ENCODE measurements around the gene ESYT2. TPM values are rescaled to one million over a fixed set of nuclear protein-coding genes. Genes with fewer than 3 reads are reported as not detected.

ESYT2 gene
- total RNA-seq, 1 experiment from 2014 or later, result 68.2 TPM

DNA sequence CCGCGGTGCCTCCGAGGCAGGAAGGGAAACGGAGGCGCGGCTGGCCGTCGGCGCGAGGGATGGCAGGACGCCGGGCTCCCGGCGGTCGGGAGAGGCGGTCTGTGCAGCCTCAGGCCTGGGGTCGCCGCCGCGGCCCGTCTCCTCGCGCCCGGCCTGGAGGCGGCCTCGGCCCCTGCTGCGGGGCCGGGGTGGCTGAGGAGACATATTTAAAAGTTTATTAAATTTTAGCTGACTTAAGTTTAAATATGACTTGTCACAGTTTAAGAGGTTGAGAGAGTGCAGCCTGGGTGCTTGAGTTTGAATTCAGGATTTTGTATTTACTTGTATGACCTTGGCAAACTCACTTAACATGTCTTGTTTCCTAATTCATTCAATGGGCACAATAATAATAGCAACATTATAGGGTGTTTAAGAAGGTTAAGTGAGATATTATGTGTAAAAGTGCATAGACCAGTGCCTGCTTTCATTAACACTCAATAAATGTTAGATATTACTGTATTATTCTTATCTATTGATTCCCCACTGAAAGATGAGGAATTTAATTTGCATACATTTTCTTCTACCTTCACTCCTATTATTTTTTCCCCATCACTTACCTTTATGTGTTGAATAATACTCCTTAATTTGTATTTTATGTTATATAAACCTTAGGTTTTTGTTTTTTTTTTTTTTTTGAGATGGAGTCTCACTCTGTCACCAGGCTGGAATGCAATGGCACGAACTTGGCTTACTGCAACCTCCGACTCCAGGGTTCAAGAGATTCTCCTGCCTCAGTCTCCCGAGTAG, 27.8 kb upstream of the ESYT2 start:
- ATAC-seq, result peak; percentile 48
- H3K4me3 ChIP-seq (replicated peaks in 1 of 2; ENCODE audit: low read depth in 1 of 2, low read length in 2 of 2), result peak overlapping the region; percentile 75 to 79
- TF ChIP-seq ZFX (IDR thresholded peaks at IDR 0.05), result peak; percentile 87
- TF ChIP-seq, protein P1, sequence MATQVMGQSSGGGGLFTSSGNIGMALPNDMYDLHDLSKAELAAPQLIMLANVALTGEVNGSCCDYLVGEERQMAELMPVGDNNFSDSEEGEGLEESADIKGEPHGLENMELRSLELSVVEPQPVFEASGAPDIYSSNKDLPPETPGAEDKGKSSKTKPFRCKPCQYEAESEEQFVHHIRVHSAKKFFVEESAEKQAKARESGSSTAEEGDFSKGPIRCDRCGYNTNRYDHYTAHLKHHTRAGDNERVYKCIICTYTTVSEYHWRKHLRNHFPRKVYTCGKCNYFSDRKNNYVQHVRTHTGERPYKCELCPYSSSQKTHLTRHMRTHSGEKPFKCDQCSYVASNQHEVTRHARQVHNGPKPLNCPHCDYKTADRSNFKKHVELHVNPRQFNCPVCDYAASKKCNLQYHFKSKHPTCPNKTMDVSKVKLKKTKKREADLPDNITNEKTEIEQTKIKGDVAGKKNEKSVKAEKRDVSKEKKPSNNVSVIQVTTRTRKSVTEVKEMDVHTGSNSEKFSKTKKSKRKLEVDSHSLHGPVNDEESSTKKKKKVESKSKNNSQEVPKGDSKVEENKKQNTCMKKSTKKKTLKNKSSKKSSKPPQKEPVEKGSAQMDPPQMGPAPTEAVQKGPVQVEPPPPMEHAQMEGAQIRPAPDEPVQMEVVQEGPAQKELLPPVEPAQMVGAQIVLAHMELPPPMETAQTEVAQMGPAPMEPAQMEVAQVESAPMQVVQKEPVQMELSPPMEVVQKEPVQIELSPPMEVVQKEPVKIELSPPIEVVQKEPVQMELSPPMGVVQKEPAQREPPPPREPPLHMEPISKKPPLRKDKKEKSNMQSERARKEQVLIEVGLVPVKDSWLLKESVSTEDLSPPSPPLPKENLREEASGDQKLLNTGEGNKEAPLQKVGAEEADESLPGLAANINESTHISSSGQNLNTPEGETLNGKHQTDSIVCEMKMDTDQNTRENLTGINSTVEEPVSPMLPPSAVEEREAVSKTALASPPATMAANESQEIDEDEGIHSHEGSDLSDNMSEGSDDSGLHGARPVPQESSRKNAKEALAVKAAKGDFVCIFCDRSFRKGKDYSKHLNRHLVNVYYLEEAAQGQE (IDR thresholded peaks at IDR 0.05; ENCODE audit: low read depth), result no peak
- TF ChIP-seq EGR1 (IDR thresholded peaks at IDR 0.05; ENCODE audit: low read depth), result no peak
- no peaks in the 10 kb centered on the region for H3K36me3 ChIP-seq (ENCODE audit: control insufficient read depth in 1 of 2, insufficient read depth in 2 of 2, low read length in 2 of 2)
- POLR2A ChIA-PET, result no interaction called here
- peak overlapping the region; percentile 80 for H3K27ac ChIP-seq (ENCODE audit: low read depth, low read length)
- no peaks in the 10 kb centered on the region for H4K20me1 ChIP-seq (ENCODE audit: insufficient read depth)
- BruUV-seq (replicated peaks), result TSS peak; percentile 48
- H3K9me2 ChIP-seq (ENCODE audit: insufficient read depth), result no peaks in the 10 kb centered on the region
- H2AFZ ChIP-seq (ENCODE audit: low read depth, low read length, poor library complexity, severe bottlenecking), result no peak overlapping the region
- RAD21 ChIA-PET (ENCODE audit: low non-redundant PET in 1 of 2, low total read pairs in 2 of 2, uncharacterized antibody in 2 of 2, unreplicated experiment in 2 of 2), result no interaction called here
- H3K79me2 ChIP-seq (ENCODE audit: insufficient read depth, low read length), result peaks cover 8% of the 10 kb centered on the region; the same call in 1 of the 2 replicates
- CTCF ChIA-PET, result no interaction called here
- intact Hi-C loops (cut with micrococcal nuclease), result loop anchor here (1.0 kb wide), 2 partner anchors 27 to 39 kb away; no protein-coding TSS in a partner anchor
- peak overlapping the region; percentile 73 for H3K9ac ChIP-seq (ENCODE audit: low read length)
- no peaks in the 10 kb centered on the region for H3K9me3 ChIP-seq (ENCODE audit: control insufficient read depth in 1 of 2, insufficient read depth in 1 of 2, low read depth in 1 of 2, low read length in 2 of 2)
- H3K27me3 ChIP-seq (ENCODE audit: insufficient read depth, low read length), result no peaks in the 10 kb centered on the region
- H3K4me1 ChIP-seq (ENCODE audit: control insufficient read depth in 1 of 2, insufficient read depth in 2 of 2, low read length in 2 of 2), result peaks cover 18 to 28% of the 10 kb centered on the region in 2 experiments
- no peak for DNase-seq (ENCODE audit: low read depth, low spot score)
- H3K4me2 ChIP-seq (ENCODE audit: low read length), result peak overlapping the region; percentile 78

DNA sequence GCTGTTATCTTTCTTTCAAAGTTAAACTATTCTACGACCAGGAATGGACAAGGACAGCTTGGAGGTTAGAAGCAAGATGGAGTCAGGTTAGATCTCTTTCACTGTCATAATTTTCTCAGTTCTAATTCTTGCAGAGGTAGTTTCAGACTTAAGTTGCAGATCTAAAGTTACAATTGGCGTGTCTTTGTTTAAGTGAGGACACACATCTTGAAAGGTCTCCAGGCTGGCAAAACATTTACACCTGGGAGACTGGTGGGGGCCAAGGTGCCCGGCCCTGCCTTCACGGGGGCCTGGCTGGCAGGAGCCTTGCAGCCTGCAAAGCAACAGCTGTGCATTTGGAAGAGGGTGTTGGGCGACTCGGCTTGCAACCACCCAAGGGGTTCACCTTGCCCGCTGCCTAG, 25.4 kb upstream of the ESYT2 start:
- Histone ChIP-seq H3K9ac (ENCODE audit: low read length) (no peak overlapping the region), H3K4me3 (replicated peaks in 1 of 2; ENCODE audit: low read depth in 1 of 2, low read length in 2 of 2) (no peak overlapping the region), H3K36me3 (ENCODE audit: control insufficient read depth in 1 of 2, insufficient read depth in 2 of 2, low read length in 2 of 2) (no peaks in the 10 kb centered on the region), H3K9me3 (ENCODE audit: control insufficient read depth in 1 of 2, insufficient read depth in 1 of 2, low read depth in 1 of 2, low read length in 2 of 2) (no peaks in the 10 kb centered on the region), H3K79me2 (ENCODE audit: insufficient read depth, low read length) (peaks cover 8% of the 10 kb centered on the region; the same call in 1 of the 2 replicates), H3K9me2 (ENCODE audit: insufficient read depth) (no peaks in the 10 kb centered on the region), H3K4me2 (ENCODE audit: low read length) (peak overlapping the region; percentile 78; the same call in 1 of the 2 replicates), H3K27me3 (ENCODE audit: insufficient read depth, low read length) (no peaks in the 10 kb centered on the region), H4K20me1 (ENCODE audit: insufficient read depth) (no peaks in the 10 kb centered on the region), H2AFZ (ENCODE audit: low read depth, low read length, poor library complexity, severe bottlenecking) (no peak overlapping the region), H3K27ac (ENCODE audit: low read depth, low read length) (no peak overlapping the region), H3K4me1 (ENCODE audit: control insufficient read depth in 1 of 2, insufficient read depth in 2 of 2, low read length in 2 of 2) (peaks cover 18 to 28% of the 10 kb centered on the region in 2 experiments)
- intact Hi-C loops (cut with micrococcal nuclease), result no loop called here
- ChIA-PET CTCF (no interaction called here), RAD21 (ENCODE audit: low non-redundant PET in 1 of 2, low total read pairs in 2 of 2, uncharacterized antibody in 2 of 2, unreplicated experiment in 2 of 2) (no interaction called here), POLR2A (no interaction called here)
- no TSS peak for BruUV-seq (replicated peaks)
- DNase-seq (ENCODE audit: low read depth, low spot score) (no peak), ATAC-seq (no peak)
- TF ChIP-seq EGR1 (IDR thresholded peaks at IDR 0.05; ENCODE audit: low read depth), result no peak
- TF ChIP-seq, protein P2, sequence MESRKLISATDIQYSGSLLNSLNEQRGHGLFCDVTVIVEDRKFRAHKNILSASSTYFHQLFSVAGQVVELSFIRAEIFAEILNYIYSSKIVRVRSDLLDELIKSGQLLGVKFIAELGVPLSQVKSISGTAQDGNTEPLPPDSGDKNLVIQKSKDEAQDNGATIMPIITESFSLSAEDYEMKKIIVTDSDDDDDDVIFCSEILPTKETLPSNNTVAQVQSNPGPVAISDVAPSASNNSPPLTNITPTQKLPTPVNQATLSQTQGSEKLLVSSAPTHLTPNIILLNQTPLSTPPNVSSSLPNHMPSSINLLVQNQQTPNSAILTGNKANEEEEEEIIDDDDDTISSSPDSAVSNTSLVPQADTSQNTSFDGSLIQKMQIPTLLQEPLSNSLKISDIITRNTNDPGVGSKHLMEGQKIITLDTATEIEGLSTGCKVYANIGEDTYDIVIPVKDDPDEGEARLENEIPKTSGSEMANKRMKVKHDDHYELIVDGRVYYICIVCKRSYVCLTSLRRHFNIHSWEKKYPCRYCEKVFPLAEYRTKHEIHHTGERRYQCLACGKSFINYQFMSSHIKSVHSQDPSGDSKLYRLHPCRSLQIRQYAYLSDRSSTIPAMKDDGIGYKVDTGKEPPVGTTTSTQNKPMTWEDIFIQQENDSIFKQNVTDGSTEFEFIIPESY (IDR thresholded peaks at IDR 0.05; ENCODE audit: extremely low read depth, insufficient replicate concordance, low read length), result no peak
- no peak for TF ChIP-seq EZH2 (IDR thresholded peaks at IDR 0.05)
- no peak for TF ChIP-seq SIN3A (IDR thresholded peaks at IDR 0.05; ENCODE audit: low read depth)
- TF ChIP-seq JUND (IDR thresholded peaks at IDR 0.05), result no peak
- TF ChIP-seq SRF (IDR thresholded peaks at IDR 0.05; ENCODE audit: low read depth), result no peak
- no peak for TF ChIP-seq CEBPB (IDR thresholded peaks at IDR 0.05; ENCODE audit: low read depth)
- no peak for TF ChIP-seq EZH2phosphoT487 (IDR thresholded peaks at IDR 0.05; ENCODE audit: borderline replicate concordance)

Data from HCT116 (cell line).